Endothelial cell of umbilical vein (primary cell): ENCODE measurements around the gene TP73. TPM values are rescaled to one million over a fixed set of nuclear protein-coding genes. Genes with fewer than 3 reads are reported as not detected.
A peak's percentile ranks its signal among the peaks of the same experiment; 100 is the strongest.

ENCODE experiments used
- BruUV-seq: library from RNA; stranded (reverse); fragments of 400-500 nt; replicated peaks from 2 replicates; lab custom pipeline; 2021; lab: Mats Ljungman, UMichigan
- CTCF ChIA-PET: fragments of 300-600, 350-600 bp; sonication (Branson Sonifier 250); formaldehyde crosslinking; loops from one replicate; lab custom pipeline; 2021; ENCODE audit warnings: antibody characterized with exemption, inconsistent platforms; lab: Charles Lee
- POLR2A ChIA-PET: fragments of 300-600, 350-600 bp; sonication (Branson Sonifier 250); formaldehyde crosslinking; loops from one replicate; lab custom pipeline; 2021; ENCODE audit warnings: antibody characterized with exemption, inconsistent platforms; lab: Charles Lee
- DNase-seq: peaks from one replicate; pipeline ENCODE4 v3.0.0-alpha.2; 2011; ENCODE audit warnings: low read depth, low spot score
- FAIRE-seq: peaks from 2 replicates; lab custom pipeline; 2011; peaks lifted over from hg19 to GRCh38; lab: Jason Lieb, UNC
- H2AFZ ChIP-seq: 2 replicates; pipeline ENCODE4 v1.6.0; 2012; ENCODE audit warnings: low read depth, low read length, control low read depth, inconsistent platforms
- H3K27ac ChIP-seq: 2 replicates; pipeline ENCODE4 v1.5.1; 2011; ENCODE audit warnings: low read depth, mild to moderate bottlenecking, control low read depth, low read length, moderate library complexity; ENCODE audit not compliant: insufficient read depth
- H3K27me3 ChIP-seq, 2 experiments: 2 replicates each; pipeline versions ENCODE4 v1.6.0 to v1.6.1; 2011; ENCODE audit warnings: low read length in 2 of 2, mixed read lengths in 1 of 2; ENCODE audit not compliant: control insufficient read depth in 2 of 2, insufficient read depth in 2 of 2
- H3K36me3 ChIP-seq, 2 experiments: 2 replicates in 1 of 2; 3 replicates in 1 of 2; pipeline ENCODE4 v1.5.1; 2011; ENCODE audit warnings: low read length in 2 of 2, mild to moderate bottlenecking in 1 of 2, moderate library complexity in 1 of 2; ENCODE audit not compliant: control insufficient read depth in 2 of 2, insufficient read depth in 2 of 2; ENCODE audit errors: extremely low read depth in 1 of 2
- H3K4me1 ChIP-seq: 3 replicates; pipeline ENCODE4 v1.5.1; 2011; ENCODE audit warnings: mild to moderate bottlenecking, low read length; ENCODE audit not compliant: control insufficient read depth, insufficient read depth; ENCODE audit errors: extremely low read depth
- H3K4me2 ChIP-seq: 2 replicates; pipeline ENCODE4 v1.6.1; 2011; ENCODE audit warnings: low read length, control low read depth, mixed read lengths; ENCODE audit not compliant: insufficient read depth
- H3K4me3 ChIP-seq, 3 experiments: fragments of 200-600 bp in 1 of 3; sonication (generic), shearing (Covaris generic) in 1 of 3; replicated peaks in 1 of 3; 2 replicates each; pipeline ENCODE4 v1.5.1; 2011 to 2016; ENCODE audit warnings: control low read depth in 3 of 3, low read length in 3 of 3, mild to moderate bottlenecking in 2 of 3, inconsistent platforms in 1 of 3, low read depth in 1 of 3, moderate library complexity in 1 of 3; ENCODE audit not compliant: insufficient read depth in 1 of 3
- H3K79me2 ChIP-seq: 2 replicates; pipeline ENCODE4 v1.6.0; 2012; ENCODE audit warnings: low read length, inconsistent platforms; ENCODE audit not compliant: control insufficient read depth, insufficient read depth
- H3K9ac ChIP-seq: replicated peaks from 2 replicates; pipeline ENCODE3; 2011; ENCODE audit warnings: low read length, control low read depth; ENCODE audit not compliant: insufficient read depth; ENCODE audit errors: extremely low read depth
- H3K9me1 ChIP-seq: replicated peaks from 3 replicates; pipeline ENCODE4 v1.6.0; 2011; ENCODE audit warnings: mild to moderate bottlenecking, low read length; ENCODE audit not compliant: control insufficient read depth, insufficient read depth; ENCODE audit errors: extremely low read depth
- H3K9me3 ChIP-seq: replicated peaks from 2 replicates; pipeline ENCODE4 v1.5.1; 2012; ENCODE audit warnings: low read length, inconsistent platforms; ENCODE audit not compliant: control insufficient read depth, insufficient read depth
- H4K20me1 ChIP-seq: replicated peaks from 2 replicates; pipeline ENCODE3; 2011; ENCODE audit warnings: mild to moderate bottlenecking, low read length; ENCODE audit not compliant: control insufficient read depth, insufficient read depth; ENCODE audit errors: extremely low read depth
- CTCF ChIP-seq, 2 donors: IDR thresholded peaks; 1 replicate in 1 of 2; 2 replicates in 1 of 2; pipeline ENCODE4 v1.5.1; 2011; ENCODE audit warnings: low read length in 2 of 2, mild to moderate bottlenecking in 2 of 2, moderate library complexity in 2 of 2, control low read depth in 1 of 2, inconsistent platforms in 1 of 2, low read depth in 1 of 2; ENCODE audit not compliant: insufficient read depth in 1 of 2; ENCODE audit errors: extremely low read depth in 1 of 2
- EZH2 ChIP-seq: IDR thresholded peaks from 2 replicates; pipeline ENCODE4 v1.6.1; 2012; ENCODE audit warnings: borderline replicate concordance, low read depth, mild to moderate bottlenecking, moderate library complexity, low read length, inconsistent platforms; ENCODE audit not compliant: severe bottlenecking
- FOS ChIP-seq: IDR thresholded peaks from 2 replicates; pipeline ENCODE4 v1.6.1; 2011; ENCODE audit warnings: mild to moderate bottlenecking, low read length, moderate library complexity, borderline replicate concordance; ENCODE audit not compliant: insufficient read depth
- GATA2 ChIP-seq: IDR thresholded peaks from 2 replicates; pipeline ENCODE4 v1.7.0; 2011; ENCODE audit warnings: low read depth, mild to moderate bottlenecking, moderate library complexity, mixed read lengths, low read length; ENCODE audit not compliant: insufficient read length, insufficient read depth
- JUN ChIP-seq: IDR thresholded peaks from 2 replicates; pipeline ENCODE4 v1.6.1; 2011; ENCODE audit warnings: borderline replicate concordance, low read depth; ENCODE audit not compliant: insufficient read length, insufficient read depth
- MAX ChIP-seq: IDR thresholded peaks from 2 replicates; pipeline ENCODE4 v1.6.1; 2011; ENCODE audit not compliant: insufficient read depth, insufficient read length
- MYC ChIP-seq: IDR thresholded peaks from one replicate; pipeline ENCODE4 v1.6.1; 2011; ENCODE audit warnings: mild to moderate bottlenecking, low read depth, low read length
- POLR2A ChIP-seq: IDR thresholded peaks from 2 replicates; pipeline ENCODE4 v1.6.1; 2012; ENCODE audit warnings: low read depth, mild to moderate bottlenecking, control low read depth, low read length
- POLR2AphosphoS5 ChIP-seq: IDR thresholded peaks from 2 replicates; pipeline ENCODE4 v1.6.1; 2012; ENCODE audit warnings: low read depth, mild to moderate bottlenecking, control low read depth, low read length, moderate library complexity; ENCODE audit not compliant: insufficient read depth
- dilution Hi-C: fragments of 300-500 bp; cut with MboI; formaldehyde crosslinking; loops from one replicate; pipeline ENCODE4 v1.15.0; 2019; ENCODE audit warnings: low sequenced_read_pairs; ENCODE audit not compliant: extremely low pct_ligation_motif_present
- intact Hi-C: fragments of 100-400 bp; cut with micrococcal nuclease; formaldehyde crosslinking; loops from one replicate; pipeline ENCODE4 v1.10.0; 2022
- polyA plus RNA-seq, 4 experiments: library from polyadenylated mRNA; depleted of rRNA in 3 of 4; stranded (reverse) in 3 of 4; unstranded in 1 of 4; fragments of >200 nt; gene quantifications; 2 replicates each; pipeline versions ENCODE4 v1.2.1 to v1.2.3, GENCODE V29; 2011 to 2012; ENCODE audit warnings: missing spikeins in 1 of 4
- total RNA-seq: library from RNA; stranded (reverse); gene quantifications from 2 replicates; pipeline ENCODE4 v1.2.3, GENCODE V29; 2021

Gene TP73
- total and polyA plus RNA-seq, 2 donors (not counting 3 experiments of a cell fraction or from before 2014, with no cell fraction given) = 0.03 to 0.15 TPM

- dilution Hi-C loops = no loop called here
- Histone ChIP-seq H3K27me3 (no peaks in the 10 kb centered on the region), H3K9me1 (no peaks in the 10 kb centered on the region), H3K4me3 (no peak overlapping the region), H3K4me2 (no peak overlapping the region), H2AFZ (peak overlapping the region; percentile 1), H3K36me3 (peaks cover 0 to 2% of the 10 kb centered on the region in 2 experiments), H3K4me1 (no peaks in the 10 kb centered on the region), H3K27ac (no peak overlapping the region), H4K20me1 (no peaks in the 10 kb centered on the region), H3K9me3 (no peaks in the 10 kb centered on the region), H3K79me2 (no peaks in the 10 kb centered on the region), H3K9ac (no peak overlapping the region)
- DNase-seq (no peak), FAIRE-seq (no peak)
- intact Hi-C loops = no loop called here
- CTCF ChIA-PET = no interaction called here
- POLR2A ChIA-PET = no interaction called here
- BruUV-seq = no TSS peak
- no peak for TF ChIP-seq JUN
- no peak for TF ChIP-seq POLR2A
- no peak for TF ChIP-seq FOS
- TF ChIP-seq MYC = no peak
- no peak for TF ChIP-seq POLR2AphosphoS5
- TF ChIP-seq GATA2 = no peak
- no peak for TF ChIP-seq MAX
- TF ChIP-seq CTCF (IDR thresholded peaks at IDR 0.05; ENCODE audit: extremely low read depth in 1 of 2, insufficient read depth in 1 of 2, low read depth in 1 of 2, low read length in 2 of 2) = no peak
- no peak for TF ChIP-seq EZH2
Measured at GRCh38 chr1:3732434-3733093, 80.2 kb downstream of the TP73 start.
